ENCODE results near the gene DOCK2.
"Not testable (repeated sequence)": the region's sequence is repeated elsewhere in the genome, so short reads cannot be mapped to it uniquely, and the experiment has no call there.

DOCK2 gene

DNA sequence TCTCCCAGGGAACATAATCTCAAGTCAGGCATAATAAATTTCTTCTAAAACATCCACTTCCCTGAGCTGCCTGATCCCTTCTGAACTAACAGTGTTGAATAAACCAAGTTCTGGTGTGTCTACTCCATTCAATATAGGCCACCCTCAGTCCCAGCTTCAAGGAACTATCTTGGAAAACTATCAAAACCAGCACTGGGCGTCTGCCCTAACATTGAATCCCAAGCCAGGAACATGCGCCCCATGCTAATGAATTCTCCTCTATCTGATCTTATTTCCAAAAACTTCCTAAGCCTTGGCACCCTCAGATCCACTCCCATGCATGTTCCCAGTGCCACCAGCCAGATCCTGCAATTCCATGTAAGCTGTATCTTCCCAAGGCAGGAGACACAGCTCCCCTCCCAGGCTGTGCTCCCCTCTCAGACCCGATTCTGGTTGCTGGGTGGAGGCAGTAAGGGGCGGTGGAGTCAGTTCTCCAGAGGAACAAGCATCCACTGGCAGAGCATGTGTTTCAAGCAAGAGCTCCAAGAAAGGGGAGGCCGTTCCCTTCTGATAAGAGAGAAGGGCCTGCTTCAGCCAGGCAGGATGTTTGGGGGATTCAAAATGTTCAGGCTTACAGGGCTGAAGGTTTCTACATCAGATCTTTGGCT, 455.5 kb downstream of the DOCK2 start:
- Histone ChIP-seq H4K20me1 (no peaks in the 10 kb centered on the region), H3K36me3 (peaks cover 0 to 9% (median 0%) of the 10 kb centered on the region in 11 experiments; a peak in 6 of 22 replicates), H3K27ac (no peak overlapping the region), H3K27me3 (no peaks in the 10 kb centered on the region), H3K4me2 (no peak overlapping the region), H3K4me1 (peaks cover 0 to 25% (median 2%) of the 10 kb centered on the region in 10 experiments; a peak in 14 of 20 replicates), H3K9ac (no peak overlapping the region), H3K9me3 (replicated peaks in 1 of 11) (no peaks in the 10 kb centered on the region), H3K4me3 (no peak overlapping the region)
- no peak for TF ChIP-seq Cebpa-rat (IDR thresholded peaks at IDR 0.05)

DNA sequence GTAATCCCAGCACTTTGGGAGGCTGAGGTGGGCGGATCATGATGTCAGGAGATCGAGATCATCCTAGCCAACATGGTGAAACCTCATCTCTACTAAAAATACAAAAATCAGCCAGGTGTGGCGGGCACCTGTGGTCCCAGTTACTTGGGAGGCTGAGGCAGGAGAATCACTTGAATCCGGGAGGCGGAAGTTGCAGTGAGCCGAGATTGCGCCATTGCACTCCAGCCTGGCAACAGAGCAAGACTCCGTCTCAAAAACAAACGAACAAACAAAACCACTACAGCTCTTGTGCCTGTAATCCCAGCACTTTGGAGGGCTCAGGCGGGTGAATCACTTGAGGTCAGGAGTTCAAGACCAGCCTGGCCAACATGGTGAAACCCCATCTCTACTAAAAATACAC, 457.3 kb downstream of the DOCK2 start:
- not testable (repeated sequence) for H3K9me3 ChIP-seq (replicated peaks in 1 of 11); H3K4me3 ChIP-seq; H4K20me1 ChIP-seq; H3K27me3 ChIP-seq; H3K4me2 ChIP-seq; H3K27ac ChIP-seq; H3K9ac ChIP-seq; H3K36me3 ChIP-seq
- peaks cover 6 to 36% (median 11%) of the 10 kb centered on the region in 10 experiments; a peak in 17 of 20 replicates for H3K4me1 ChIP-seq

GRCh38 chr5:170095646-170096045, 458.6 kb downstream of the DOCK2 start:
- Histone ChIP-seq H3K4me2 (peak overlapping the region in 2 of 11 experiments; percentile 75 to 78; a peak in 5 of 22 replicates), H3K9me3 (replicated peaks in 1 of 11) (peaks cover 0 to 6% (median 0%) of the 10 kb centered on the region in 11 experiments; a peak in 1 of 22 replicates), H3K4me3 (no peak overlapping the region), H3K9ac (no peak overlapping the region), H3K4me1 (peaks cover 6 to 36% (median 11%) of the 10 kb centered on the region in 10 experiments; a peak in 17 of 20 replicates), H3K36me3 (no peaks in the 10 kb centered on the region), H3K27ac (no peak overlapping the region), H3K27me3 (no peaks in the 10 kb centered on the region), H4K20me1 (no peaks in the 10 kb centered on the region)
- no peak for TF ChIP-seq Cebpa-rat (IDR thresholded peaks at IDR 0.05)

GRCh38 chr5:170097934-170098333, 460.9 kb downstream of the DOCK2 start:
- H3K4me1 ChIP-seq, result peaks cover 6 to 36% (median 11%) of the 10 kb centered on the region in 10 experiments; a peak in 17 of 20 replicates
- peak overlapping the region in 1 of 11 experiments; percentile 18; a peak in 1 of 22 replicates for H3K9ac ChIP-seq
- H3K4me2 ChIP-seq, result peak overlapping the region; percentile 10 to 78 (median 50); a peak in 19 of 22 replicates
- H3K27ac ChIP-seq, result peak overlapping the region in 1 of 11 experiments; percentile 42; a peak in 2 of 22 replicates
- no peaks in the 10 kb centered on the region for H3K36me3 ChIP-seq
- no peak overlapping the region for H3K4me3 ChIP-seq
- H3K9me3 ChIP-seq (replicated peaks in 1 of 11), result peaks cover 0 to 6% (median 0%) of the 10 kb centered on the region in 11 experiments; a peak in 1 of 22 replicates
- no peaks in the 10 kb centered on the region for H4K20me1 ChIP-seq
- TF ChIP-seq Cebpa-rat (IDR thresholded peaks at IDR 0.05), result no peak
- H3K27me3 ChIP-seq, result no peaks in the 10 kb centered on the region

DNA sequence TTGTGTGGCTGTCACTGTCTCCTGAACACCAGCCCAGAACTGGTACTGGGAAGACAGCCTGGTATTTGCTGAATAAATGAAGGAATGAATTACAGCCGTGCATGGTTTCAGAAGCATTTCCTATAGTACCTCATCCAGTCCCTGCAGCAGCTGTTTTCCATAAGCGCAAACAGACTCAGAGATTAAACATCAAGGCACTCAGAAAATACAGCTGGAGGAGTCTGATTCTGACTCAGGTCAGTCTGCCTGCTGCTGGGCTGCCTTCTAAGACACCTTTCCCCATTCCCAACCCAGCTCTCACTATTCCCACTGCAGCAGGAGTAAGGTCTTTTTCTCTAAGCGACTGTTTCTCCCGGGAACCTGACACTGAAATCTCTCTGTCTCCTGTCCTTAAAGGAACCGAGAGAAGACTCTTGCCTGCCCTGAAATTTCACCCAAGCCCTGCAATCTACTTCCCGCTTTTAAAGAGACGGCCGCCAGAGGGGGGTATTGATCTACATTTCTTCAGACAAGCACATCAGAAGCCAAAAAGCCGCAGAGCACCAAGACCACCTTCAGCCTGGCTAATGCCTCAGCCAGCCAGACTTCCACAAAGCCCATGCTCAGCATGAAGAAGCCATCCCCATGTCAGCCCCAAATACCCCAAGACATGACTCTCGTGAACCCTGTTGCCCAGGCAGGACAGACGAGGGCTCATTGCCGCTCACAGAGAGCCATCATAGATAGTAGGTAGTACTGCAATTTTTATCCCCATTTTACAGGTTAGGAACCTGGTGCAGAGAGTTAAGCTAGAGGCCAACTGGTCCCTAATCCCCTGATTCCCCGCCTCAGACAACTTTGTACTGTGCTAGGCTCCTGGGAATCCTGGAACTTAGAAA, 463.2 kb downstream of the DOCK2 start:
- H3K27ac ChIP-seq, result no peak overlapping the region
- H3K4me3 ChIP-seq, result no peak overlapping the region
- TF ChIP-seq Cebpa-rat (IDR thresholded peaks at IDR 0.05), result no peak
- no peaks in the 10 kb centered on the region for H3K27me3 ChIP-seq
- peaks cover 6 to 34% (median 11%) of the 10 kb centered on the region in 10 experiments; a peak in 17 of 20 replicates for H3K4me1 ChIP-seq
- 0 out of 22 replicates have a peak overlapping the region, but pooled peaks of 1 of the 11 experiments have one; percentile 19 for H3K4me2 ChIP-seq
- H3K9ac ChIP-seq, result no peak overlapping the region
- peaks cover 0 to 6% (median 0%) of the 10 kb centered on the region in 11 experiments; a peak in 1 of 22 replicates for H3K9me3 ChIP-seq (replicated peaks in 1 of 11)
- no peaks in the 10 kb centered on the region for H4K20me1 ChIP-seq
- H3K36me3 ChIP-seq, result no peaks in the 10 kb centered on the region

DNA sequence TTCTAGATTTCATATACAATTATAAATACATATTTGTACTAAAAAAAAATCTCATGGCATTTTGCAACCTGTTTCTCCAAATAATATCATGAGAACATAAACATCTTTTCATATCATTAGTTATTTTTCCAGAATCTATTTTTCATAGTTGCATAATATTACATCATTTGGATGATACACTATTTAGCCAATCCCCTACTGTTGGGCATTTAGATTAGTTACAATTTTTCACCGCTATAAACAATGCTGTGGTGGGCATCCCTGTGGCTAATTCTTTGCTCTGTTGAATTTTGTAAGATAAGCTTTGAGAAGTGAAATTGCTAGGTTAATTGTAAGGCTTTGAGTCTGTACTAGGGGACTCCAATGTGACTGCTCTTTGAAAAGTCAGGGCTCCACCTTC, 466.4 kb downstream of the DOCK2 start:
- no peak for TF ChIP-seq Cebpa-rat (IDR thresholded peaks at IDR 0.05)
- H3K9me3 ChIP-seq (replicated peaks in 1 of 11), result peaks cover 0 to 6% (median 0%) of the 10 kb centered on the region in 11 experiments; a peak in 1 of 22 replicates
- H3K4me1 ChIP-seq, result peaks cover 0 to 9% (median 4%) of the 10 kb centered on the region in 10 experiments; a peak in 17 of 20 replicates
- no peaks in the 10 kb centered on the region for H4K20me1 ChIP-seq
- no peak overlapping the region for H3K4me3 ChIP-seq
- H3K4me2 ChIP-seq, result no peak overlapping the region
- no peak overlapping the region for H3K9ac ChIP-seq
- H3K36me3 ChIP-seq, result no peaks in the 10 kb centered on the region
- no peaks in the 10 kb centered on the region for H3K27me3 ChIP-seq
- no peak overlapping the region for H3K27ac ChIP-seq

GRCh38 chr5:170104299-170104698, 467.2 kb downstream of the DOCK2 start:
- H3K27me3 ChIP-seq, result no peaks in the 10 kb centered on the region
- H3K4me2 ChIP-seq, result no peak overlapping the region
- H3K9ac ChIP-seq, result no peak overlapping the region
- H3K27ac ChIP-seq, result no peak overlapping the region
- no peaks in the 10 kb centered on the region for H4K20me1 ChIP-seq
- no peaks in the 10 kb centered on the region for H3K36me3 ChIP-seq
- H3K9me3 ChIP-seq (replicated peaks in 1 of 11), result no peaks in the 10 kb centered on the region
- peaks cover 0 to 16% (median 7%) of the 10 kb centered on the region in 10 experiments; a peak in 14 of 20 replicates for H3K4me1 ChIP-seq
- no peak for TF ChIP-seq Cebpa-rat (IDR thresholded peaks at IDR 0.05)
- no peak overlapping the region for H3K4me3 ChIP-seq

DNA sequence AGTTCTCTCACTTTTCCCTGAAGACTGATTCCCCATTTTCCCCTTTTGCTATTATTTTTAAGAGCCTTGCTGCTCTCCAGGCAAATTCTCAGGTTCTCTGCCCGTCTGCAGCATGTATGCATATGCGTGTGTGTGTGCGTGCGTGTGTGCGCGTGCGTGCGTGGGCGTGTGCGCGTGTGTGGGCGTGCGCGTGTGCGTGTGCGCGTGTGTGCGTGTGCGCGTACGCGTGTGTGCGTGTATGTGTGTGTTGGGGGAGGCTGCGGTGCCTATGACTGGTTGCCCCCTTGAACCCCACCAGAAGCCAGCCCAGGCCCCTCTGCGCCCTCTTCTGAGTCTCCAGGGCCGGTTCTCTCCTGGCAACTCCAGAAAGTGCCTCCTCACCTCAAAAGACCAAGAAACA, 467.6 kb downstream of the DOCK2 start:
- Histone ChIP-seq H4K20me1 (no peaks in the 10 kb centered on the region), H3K4me3 (no peak overlapping the region), H3K27ac (no peak overlapping the region), H3K4me2 (no peak overlapping the region), H3K27me3 (no peaks in the 10 kb centered on the region), H3K36me3 (no peaks in the 10 kb centered on the region), H3K9ac (no peak overlapping the region), H3K4me1 (peaks cover 0 to 20% (median 11%) of the 10 kb centered on the region in 10 experiments; a peak in 14 of 20 replicates), H3K9me3 (replicated peaks in 1 of 11) (no peaks in the 10 kb centered on the region)
- TF ChIP-seq Cebpa-rat (IDR thresholded peaks at IDR 0.05), result no peak
